ENCODE results near the gene MAU2.

MAU2 gene

DNA sequence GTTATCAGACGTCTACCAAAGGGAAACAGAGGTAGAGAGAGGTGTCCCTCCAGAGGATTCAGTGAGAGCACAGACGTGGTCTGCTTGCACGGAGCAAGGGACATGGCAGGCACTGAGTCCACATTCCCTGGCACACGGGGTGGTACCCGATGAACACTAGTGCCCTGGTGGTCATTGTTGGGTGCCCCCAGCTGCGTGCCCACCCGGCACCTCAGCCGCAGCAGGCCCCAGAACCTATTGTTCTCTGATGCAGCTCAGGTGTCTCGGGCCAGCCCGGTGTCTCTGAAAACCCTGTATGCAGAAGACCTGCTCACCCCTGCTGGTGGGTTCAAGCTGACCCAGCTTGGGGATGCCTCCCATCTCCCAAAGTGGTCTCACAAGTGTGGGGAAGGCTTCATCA is 12.3 kb upstream of the MAU2 start:
- DNase-seq, result no peak

DNA sequence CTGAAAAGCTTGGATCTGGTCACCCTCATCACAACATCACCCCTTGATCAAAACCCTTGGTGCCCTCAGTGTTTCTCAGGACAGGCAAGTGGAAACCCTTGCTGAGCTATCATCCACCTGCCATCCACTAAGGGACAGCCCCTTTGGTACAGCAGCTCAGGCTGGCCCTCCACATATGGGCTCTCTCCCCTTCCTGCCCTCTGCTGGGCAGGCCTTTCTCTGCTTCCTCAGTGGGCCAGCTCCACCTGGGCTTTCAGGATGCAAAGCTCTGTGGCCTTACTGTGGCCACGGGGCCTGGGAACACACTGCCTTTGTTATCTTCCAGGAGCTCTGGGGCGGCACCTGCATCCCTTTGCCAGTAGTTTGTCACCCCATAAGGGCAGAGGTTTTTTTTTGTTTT is 5.2 kb upstream of the MAU2 start:
- no peak for DNase-seq

- no peak for DNase-seq
These were observed 4.5 kb upstream of the MAU2 start for GRCh38 chr19:19316082-19316481.

DNA sequence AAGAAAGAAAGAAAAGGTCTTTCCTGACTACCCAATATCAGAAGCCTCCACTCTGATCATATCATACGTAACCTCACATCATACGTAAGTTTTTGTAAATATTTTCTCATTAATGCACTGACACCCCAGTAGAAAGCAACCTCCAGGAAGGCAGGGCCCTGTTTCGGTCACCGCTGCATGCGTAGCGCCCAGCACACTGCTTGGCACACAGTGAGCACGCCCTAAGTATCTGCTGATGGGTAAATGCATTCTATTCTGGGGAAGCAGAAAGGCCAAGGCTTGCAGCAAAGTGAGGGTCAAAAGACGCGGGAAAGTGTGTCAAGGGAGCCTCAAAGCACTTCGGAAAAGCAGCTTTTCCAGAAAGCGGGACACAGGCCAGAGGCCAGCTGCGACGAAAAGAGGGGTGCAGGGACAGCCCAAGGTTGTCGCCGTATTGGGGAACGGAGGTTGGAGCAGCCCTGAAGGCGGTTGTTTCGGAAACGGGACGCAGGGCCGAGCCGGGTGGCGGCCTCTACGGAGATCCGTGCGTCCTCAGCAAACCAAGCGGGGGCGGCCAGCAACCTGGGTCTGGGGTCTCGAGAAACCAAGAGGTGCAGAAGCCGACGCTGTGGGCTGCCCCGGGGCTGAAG is 783 bp upstream of the MAU2 start:
- DNase-seq, result no peak

GRCh38 chr19:19321141-19321577 is 530 bp downstream of the MAU2 start:
- DNase-seq, result no peak

- DNase-seq, result no peak
These were observed 3.6 kb downstream of the MAU2 start for GRCh38 chr19:19324059-19324770.

DNA sequence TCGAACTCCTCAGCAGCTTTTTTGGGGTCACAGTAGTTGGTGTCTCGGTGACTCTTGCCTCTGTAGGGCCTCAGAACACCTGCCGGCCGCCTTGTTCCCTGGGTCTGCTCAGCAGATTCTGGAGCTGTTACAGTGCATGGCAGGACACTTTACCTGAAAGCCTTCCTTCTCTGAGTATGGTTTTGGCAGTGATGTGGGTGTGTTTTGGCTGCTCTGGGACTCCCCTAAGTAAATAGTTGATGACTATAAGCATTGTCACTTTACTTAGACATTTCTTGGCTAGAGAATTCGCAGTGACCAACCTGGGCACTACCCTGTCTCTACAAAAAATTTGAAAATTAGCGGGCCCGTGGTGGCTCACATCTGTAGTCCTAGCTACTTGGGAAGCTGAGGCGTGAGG is 7.0 kb downstream of the MAU2 start:
- no peak for DNase-seq

DNA sequence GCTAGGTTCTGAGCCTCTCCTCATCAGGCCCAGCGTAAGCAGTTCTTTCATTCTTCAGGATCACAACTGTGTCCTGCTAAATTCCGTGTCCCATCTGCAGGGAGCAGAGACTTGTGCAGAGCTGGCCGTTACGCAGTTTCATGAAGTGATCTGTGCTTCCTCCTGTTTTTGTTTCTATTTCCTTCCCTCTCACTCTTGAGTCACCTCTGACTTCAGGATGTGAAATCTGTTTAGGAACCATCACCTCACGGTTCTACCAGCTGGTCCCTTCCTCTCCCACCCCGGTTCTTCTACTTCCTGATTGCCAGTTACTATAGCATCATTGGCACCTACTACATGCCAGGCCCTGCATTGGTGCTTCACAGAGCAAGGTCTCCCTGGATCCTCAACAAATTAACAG is 8.5 kb downstream of the MAU2 start:
- no peak for DNase-seq

DNA sequence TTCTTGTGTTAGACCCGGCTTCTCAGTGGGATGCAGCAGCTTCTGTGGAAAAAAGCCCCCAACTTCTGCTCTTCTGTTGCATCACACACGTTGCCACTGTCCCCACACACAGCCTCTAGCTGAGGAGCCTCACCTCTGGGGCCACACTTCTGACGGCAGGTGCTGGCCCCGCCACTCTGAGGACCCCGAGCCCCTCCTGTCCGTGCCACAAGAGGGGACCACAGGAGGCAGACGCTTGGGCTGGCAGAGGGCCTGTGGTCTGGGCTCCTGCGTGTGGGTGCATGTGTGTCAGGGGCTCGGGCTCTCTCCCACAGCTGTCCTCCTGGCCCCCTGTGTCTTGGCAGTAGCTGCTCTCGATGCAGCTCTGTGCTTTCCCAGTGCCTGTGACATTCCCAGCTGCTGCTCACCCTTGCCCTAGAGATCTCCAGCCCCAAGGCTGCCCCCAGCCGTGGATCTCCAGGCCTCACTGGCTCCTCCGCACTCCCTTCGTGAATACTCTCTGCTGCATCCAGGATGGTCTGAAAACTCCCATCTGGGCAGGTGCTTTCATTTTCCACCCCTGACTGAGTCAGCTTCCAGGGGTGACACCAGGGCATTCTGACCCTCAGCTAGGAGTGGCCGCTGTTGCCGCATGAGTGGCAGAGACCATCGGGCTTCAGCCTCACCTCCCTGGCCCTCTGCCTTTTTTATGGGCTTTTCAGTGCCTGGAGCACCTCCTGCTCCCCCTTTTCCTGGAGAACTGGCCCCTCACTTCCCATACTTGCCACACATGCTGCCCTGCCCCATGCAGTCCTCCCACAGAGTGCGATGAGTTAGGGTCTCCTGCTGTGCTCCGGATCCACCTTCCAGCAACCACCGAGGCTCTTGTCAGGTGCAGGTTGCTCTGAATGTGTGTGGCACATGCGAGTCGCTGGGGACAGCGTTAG is 13.7 kb downstream of the MAU2 start:
- DNase-seq, result no peak

DNA sequence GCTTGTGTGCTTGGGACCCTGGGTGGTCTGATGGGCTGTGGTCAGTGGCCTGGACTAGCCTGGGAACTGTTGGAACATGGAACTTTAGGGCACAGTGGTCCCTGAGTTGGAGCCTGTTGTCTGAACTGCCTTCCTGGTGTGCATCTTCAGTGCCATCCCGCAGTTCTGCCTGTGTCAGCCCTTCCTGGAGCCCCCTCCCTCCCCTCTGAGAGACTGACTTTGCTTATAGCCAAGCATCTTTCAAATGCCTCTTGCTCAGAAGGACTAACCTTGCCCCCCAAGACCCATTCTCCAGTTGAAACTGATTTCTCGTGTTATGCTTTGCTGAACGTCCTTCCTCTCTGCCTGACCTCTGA is 14.3 kb downstream of the MAU2 start:
- no peak for DNase-seq

DNA sequence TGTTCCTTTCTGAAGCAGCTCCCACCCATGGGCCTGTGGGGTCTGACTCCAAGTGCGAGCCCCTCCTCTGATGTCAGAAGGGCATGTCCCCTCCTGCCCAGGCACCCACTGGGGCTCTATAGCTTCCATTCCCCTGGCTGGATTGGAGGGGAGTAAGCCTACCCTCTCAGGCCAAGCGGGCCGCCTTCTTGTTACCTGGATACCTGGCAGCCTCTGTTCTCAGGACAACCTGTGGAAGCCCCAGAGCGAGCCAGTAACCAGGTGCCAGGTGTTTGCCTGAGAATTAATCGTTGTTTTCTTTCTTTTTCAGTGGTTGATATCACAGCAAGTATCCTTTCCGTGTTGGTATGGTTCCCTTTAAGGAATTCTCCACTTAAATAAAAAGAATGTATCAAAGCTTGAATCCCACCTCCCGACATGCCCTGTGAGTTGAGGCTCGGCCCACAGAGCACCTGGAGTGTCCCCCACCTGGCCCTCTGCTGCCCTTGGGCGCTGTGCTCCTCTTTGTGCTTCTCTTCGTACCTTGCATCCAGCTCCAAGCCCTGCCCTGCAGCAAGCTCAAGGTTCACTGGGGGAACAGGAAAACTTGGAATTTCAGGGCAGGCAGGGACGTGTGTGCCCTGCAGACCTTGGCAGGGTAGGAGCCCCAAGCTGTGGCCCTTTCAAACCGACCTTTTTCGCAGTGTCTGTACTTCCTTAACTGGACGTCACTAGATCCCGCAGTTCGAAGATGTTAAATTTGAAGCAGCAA is 15.0 kb downstream of the MAU2 start:
- no peak for DNase-seq

DNA sequence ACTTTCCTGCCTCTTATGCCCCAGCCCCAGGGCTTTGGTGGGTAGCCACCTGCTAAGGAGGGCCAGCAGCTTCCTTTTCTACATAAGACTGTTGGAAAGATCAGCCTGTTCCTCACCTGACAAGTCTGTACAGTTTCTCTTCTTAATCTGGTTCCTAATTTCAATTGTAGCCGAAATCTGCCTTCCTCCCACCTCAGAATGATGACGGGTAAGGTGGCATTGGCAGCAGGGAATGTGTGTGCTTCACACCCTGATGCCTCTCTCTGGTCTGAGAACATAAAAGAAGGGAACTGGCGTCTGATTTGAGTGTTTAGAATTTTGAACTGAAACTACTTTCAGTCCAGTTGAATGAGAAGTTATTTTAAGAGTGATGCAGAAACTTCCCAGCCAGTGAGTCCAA is 16.0 kb downstream of the MAU2 start:
- DNase-seq, result no peak

GRCh38 chr19:19337120-19337519 is 16.5 kb downstream of the MAU2 start:
- DNase-seq, result no peak

- no peak for DNase-seq
These were observed 17.5 kb downstream of the MAU2 start for GRCh38 chr19:19338082-19338481.

DNA sequence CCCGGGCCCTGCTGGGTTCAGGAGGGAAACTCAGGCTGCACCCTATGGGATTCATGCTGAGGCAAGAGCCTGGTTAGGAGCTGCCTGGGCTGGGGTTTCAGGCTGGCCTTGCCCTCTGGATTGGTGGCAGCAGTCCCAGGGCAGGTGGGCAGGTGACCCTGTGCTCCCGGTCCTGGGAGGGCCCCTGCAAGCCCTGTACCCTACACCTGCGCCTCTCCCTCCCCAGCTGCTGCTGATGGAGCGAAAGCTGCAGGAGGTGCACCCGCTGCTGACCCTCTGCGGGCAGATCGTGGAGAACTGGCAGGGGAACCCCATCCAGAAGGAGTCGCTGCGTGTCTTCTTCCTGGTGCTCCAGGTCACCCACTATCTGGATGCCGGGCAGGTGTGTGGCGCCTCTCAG is 20.4 kb downstream of the MAU2 start:
- no peak for DNase-seq

- peak; percentile 4 for DNase-seq
These were observed 21.7 kb downstream of the MAU2 start for GRCh38 chr19:19342086-19343015.

GRCh38 chr19:19343016-19343362 is 22.4 kb downstream of the MAU2 start:
- DNase-seq, result no peak

DNA sequence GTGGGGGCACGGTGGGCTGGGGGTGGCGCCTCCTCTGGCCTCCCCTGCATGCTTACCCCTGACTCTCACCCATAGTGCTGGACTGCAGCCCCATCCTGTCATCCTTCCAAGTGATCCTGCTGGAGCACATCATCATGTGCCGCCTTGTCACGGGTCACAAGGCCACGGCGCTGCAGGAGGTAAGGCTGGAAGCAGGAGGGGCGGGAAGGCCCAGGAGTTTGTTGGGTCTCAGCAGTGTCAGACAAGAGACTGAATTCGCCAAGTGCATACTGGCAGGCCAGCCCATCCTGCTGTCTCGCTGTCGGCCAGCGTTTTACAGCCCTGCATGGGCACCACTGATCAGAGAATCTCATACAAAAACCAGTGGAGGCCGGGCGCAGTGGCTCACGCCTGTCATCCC is 23.1 kb downstream of the MAU2 start:
- no peak for DNase-seq

DNA sequence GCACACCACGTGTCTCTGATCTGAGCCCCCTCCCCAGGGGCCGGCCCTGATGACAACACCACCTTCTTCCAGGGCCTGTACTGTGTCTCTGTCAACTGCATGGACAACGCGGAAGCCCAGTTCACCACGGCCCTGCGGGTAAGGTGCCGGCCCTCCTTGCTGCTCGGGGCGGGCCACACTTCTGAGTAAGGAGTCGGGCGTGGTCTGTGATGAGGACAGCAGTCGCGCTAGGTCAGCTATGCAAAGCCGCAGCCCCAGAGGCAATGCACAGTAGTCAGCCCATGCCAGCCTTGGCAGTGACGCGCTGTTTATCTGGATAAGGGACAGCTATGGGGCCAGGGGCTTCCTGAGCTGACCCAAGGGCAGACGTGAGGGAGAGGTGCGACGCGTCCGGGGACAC is 24.6 kb downstream of the MAU2 start:
- DNase-seq, result no peak

DNA sequence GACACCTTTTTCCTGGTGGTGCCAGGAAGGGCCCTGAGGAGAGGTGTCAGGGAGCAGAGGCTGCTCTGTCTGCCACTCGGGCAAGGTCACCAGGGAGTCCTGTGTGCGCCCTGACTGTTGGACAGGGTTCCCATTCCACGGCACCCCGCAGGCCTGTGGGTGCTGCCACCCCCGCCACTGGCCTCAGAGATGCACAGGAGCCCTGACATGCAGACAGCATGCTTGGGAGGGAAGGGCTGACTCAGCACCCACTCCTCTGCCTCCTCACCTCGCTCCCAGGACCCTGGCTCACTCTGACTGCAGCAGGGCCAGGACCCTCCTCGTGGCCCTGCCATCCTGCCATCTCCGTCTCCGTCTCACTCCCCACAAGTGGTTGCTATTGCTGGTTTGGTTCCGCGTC is 25.3 kb downstream of the MAU2 start:
- no peak for DNase-seq

GRCh38 chr19:19347401-19348110 is 26.9 kb downstream of the MAU2 start:
- no peak for DNase-seq

DNA sequence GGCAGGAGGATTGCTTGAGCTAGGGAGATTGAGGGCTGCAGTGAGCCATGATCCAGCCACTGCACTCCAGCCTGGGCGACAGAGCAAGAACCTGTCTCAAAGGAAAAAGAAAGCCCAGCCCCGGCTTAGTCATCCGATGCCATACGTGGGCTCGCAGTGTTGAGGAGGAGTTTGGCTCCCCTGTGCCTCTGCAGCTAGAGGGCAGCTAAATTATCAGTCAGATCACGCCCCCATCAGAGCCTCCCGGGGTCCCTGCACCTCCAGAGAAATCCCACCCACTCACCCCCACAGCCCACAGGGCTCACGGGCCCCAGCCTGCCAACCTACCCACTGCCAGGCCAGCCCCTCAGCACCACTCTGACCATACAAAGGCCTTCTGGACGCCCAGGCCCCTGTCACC is 27.6 kb downstream of the MAU2 start:
- DNase-seq, result no peak

All from DMS153 (cell line).